Testis (tissue), 3 donors: ENCODE data around the gene ATP10B. TPM values are rescaled to one million over a fixed set of nuclear protein-coding genes. Genes with fewer than 3 reads are reported as not detected.

Experiments used
- DNase-seq: peaks from one replicate; pipeline ENCODE4 v3.0.0-alpha.2; 2019
- H3K27ac ChIP-seq, 2 donors: fragments of 200-600 bp; sonication (generic); one replicate each; pipeline ENCODE4 v1.5.1; 2019
- H3K27me3 ChIP-seq: fragments of 200-600 bp; sonication (generic); one replicate; pipeline ENCODE4 v1.5.1; 2019
- H3K36me3 ChIP-seq: fragments of 200-600 bp; sonication (generic); one replicate; pipeline ENCODE4 v1.5.1; 2017; ENCODE audit warnings: low read depth; ENCODE audit errors: missing control alignments
- H3K4me1 ChIP-seq: fragments of 200-600 bp; sonication (generic); one replicate; pipeline ENCODE4 v1.5.1; 2019
- H3K4me3 ChIP-seq, 2 donors: fragments of 200-600 bp; sonication (generic); one replicate each; pipeline ENCODE4 v1.5.1; 2017 to 2019
- H3K9me3 ChIP-seq: fragments of 200-600 bp; sonication (generic); one replicate; pipeline ENCODE4 v1.5.1; 2017
- POLR2A ChIP-seq: fragments of 450-650 bp; IDR thresholded peaks from one replicate; pipeline ENCODE4 v1.6.1; 2017; ENCODE audit warnings: antibody characterized with exemption, mild to moderate bottlenecking, moderate library complexity
- WGBS, 2 donors: methylation state at CpG; one replicate each; pipeline ENCODE4 v1.1.5; 2018; 5-methylcytosine and 5-hydroxymethylcytosine counted together
- intact Hi-C: fragments of 100-400 bp; cut with DNase I; formaldehyde crosslinking; loops from one replicate; pipeline ENCODE4 v1.15.1; 2023; ENCODE audit warnings: low total_unique reads
- polyA plus RNA-seq: library from polyadenylated mRNA; stranded (reverse); fragments of 350-450 nt; fragmentation: Illumina TruSeq; extraction: RNeasy Lipid Tissue Mini Kit (QIAGEN cat#74804); gene quantifications from one replicate; pipeline ENCODE4 v1.2.3, GENCODE V29; 2014; ENCODE audit warnings: low read depth, low replicate concordance; ENCODE audit not compliant: insufficient read depth
- total RNA-seq, 2 donors: library from RNA; depleted of rRNA; stranded (reverse); fragments of >200 nt; gene quantifications; one replicate each; pipeline ENCODE4 v1.2.3, GENCODE V29; 2016
- TF ChIP-seq, protein P1 (sequence below), 3 experiments: fragments of 450-650 bp in 2 of 3; fragments of 200-600 bp in 1 of 3; sonication (generic) in 1 of 3; IDR thresholded peaks; one replicate each; pipeline ENCODE4 v1.5.1; 2016 to 2019; ENCODE audit warnings: antibody characterized with exemption in 3 of 3, mild to moderate bottlenecking in 2 of 3, moderate library complexity in 1 of 3

The ATP10B gene
- total and polyA plus RNA-seq, 3 donors from 2014 or later = 0.63 to 2.0 (median 1.9) TPM

DNA sequence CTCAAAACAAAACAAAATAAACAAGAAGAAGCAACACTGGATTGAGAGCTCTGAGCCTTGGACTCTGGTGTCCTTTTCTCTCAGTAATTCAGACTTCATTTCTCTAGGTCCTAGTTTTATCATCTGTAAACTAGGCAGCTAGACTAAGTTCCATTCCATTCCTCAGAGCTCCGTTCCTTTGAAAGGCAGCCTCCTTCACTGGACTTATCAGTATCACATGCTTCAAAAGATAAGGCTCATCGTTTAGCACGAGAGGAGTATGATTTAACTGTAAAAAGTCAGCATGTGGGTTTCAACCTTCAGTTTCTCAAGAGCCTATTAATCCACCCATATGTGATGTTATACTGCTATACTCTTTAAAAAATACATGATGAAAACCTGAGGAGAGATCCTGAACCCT lies 1.6 kb downstream of the ATP10B start:
- Histone ChIP-seq H3K36me3 (no peaks in the 10 kb centered on the region), H3K27me3 (no peaks in the 10 kb centered on the region), H3K27ac (no peak overlapping the region), H3K4me1 (no peaks in the 10 kb centered on the region), H3K4me3 (no peak overlapping the region), H3K9me3 (no peaks in the 10 kb centered on the region)
- WGBS, 2 donors = 26 to 29% methylated on average over 3 of the region's 3 CpGs
- intact Hi-C loops = no loop called here
- DNase-seq = no peak
- TF ChIP-seq, protein P1, sequence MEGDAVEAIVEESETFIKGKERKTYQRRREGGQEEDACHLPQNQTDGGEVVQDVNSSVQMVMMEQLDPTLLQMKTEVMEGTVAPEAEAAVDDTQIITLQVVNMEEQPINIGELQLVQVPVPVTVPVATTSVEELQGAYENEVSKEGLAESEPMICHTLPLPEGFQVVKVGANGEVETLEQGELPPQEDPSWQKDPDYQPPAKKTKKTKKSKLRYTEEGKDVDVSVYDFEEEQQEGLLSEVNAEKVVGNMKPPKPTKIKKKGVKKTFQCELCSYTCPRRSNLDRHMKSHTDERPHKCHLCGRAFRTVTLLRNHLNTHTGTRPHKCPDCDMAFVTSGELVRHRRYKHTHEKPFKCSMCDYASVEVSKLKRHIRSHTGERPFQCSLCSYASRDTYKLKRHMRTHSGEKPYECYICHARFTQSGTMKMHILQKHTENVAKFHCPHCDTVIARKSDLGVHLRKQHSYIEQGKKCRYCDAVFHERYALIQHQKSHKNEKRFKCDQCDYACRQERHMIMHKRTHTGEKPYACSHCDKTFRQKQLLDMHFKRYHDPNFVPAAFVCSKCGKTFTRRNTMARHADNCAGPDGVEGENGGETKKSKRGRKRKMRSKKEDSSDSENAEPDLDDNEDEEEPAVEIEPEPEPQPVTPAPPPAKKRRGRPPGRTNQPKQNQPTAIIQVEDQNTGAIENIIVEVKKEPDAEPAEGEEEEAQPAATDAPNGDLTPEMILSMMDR (IDR thresholded peaks at IDR 0.05) = no peak
- TF ChIP-seq POLR2A = no peak

DNA sequence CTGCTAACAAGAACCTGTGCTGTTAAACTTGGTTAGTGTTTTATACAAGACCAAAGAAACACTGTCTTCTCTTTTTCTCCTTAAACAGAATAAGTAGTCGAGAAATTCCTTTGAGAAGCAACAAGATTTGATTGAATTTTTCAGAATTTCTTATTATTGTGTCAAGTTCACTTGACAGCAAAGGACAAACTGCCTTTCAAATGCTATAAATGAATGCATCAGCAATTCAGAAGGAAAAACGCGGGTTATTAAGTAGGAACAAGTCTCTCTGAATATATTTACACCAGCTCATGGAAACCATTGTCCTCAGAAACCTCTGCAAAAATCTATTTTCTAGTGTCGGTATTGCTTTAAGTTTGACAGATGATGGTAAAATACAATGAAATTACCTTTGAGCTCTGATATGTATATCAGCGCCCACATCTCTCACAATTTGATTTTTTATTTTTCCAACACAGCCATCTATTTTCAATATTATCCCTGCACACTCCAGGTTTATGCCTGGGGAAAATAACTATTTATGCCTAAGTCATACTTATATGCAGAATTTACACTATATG lies 4.4 kb downstream of the ATP10B start:
- H3K4me1 ChIP-seq = no peaks in the 10 kb centered on the region
- no peak for DNase-seq
- H3K27ac ChIP-seq = no peak overlapping the region
- no peak for TF ChIP-seq POLR2A
- TF ChIP-seq, protein P1 (IDR thresholded peaks at IDR 0.05) = no peak
- intact Hi-C loops = no loop called here
- no peak overlapping the region for H3K4me3 ChIP-seq
- H3K36me3 ChIP-seq = no peaks in the 10 kb centered on the region
- no peaks in the 10 kb centered on the region for H3K27me3 ChIP-seq
- 87 to 89% methylated on average over 5 of the region's 5 CpGs for WGBS, 2 donors
- H3K9me3 ChIP-seq = no peaks in the 10 kb centered on the region

DNA sequence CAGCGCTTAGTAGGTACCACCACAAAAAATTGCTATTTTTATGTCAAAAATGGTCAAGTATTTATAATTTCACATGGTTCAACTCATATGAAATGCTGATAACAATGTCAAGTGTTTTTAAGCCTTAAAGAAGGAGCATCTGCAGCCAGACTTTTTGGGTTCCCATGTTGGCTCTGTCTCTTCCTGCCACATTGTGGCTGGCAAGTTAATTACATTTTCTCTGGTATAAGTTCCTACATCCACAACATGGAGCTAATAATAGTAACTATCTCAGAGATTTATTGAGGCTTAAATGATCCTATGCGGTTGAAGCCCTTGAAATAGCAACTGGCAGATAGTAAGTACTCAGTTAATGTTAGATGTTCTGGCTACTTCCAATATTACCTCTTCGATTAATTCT lies 5.4 kb downstream of the ATP10B start:
- WGBS, 2 donors = 70 to 73% methylated on average over 3 of the region's 3 CpGs
- H3K4me1 ChIP-seq = no peaks in the 10 kb centered on the region
- DNase-seq = no peak
- TF ChIP-seq, protein P1 (IDR thresholded peaks at IDR 0.05) = no peak
- no peak for TF ChIP-seq POLR2A
- no peaks in the 10 kb centered on the region for H3K9me3 ChIP-seq
- intact Hi-C loops = no loop called here
- no peaks in the 10 kb centered on the region for H3K27me3 ChIP-seq
- H3K27ac ChIP-seq = no peak overlapping the region
- no peak overlapping the region for H3K4me3 ChIP-seq
- H3K36me3 ChIP-seq = no peaks in the 10 kb centered on the region

DNA sequence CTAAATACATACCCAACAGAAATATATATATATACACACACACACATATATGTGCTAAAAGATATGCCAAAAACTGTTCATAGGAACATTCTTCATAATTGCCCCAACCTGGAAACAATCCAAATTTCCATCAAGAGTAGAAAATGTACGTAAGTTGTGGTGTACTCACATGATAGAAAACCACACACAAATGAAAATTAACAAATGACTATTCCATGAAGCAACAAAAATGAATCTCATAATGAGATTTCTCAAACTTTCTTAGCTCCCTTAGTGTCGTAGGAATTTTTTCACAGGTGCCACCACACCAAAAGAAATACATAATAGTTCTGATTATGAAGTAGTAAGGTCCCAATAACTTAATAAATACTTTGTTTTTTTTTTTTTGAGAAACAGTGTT lies 7.8 kb downstream of the ATP10B start:
- 81 to 92% methylated on average over 2 of the region's 2 CpGs for WGBS, 2 donors

DNA sequence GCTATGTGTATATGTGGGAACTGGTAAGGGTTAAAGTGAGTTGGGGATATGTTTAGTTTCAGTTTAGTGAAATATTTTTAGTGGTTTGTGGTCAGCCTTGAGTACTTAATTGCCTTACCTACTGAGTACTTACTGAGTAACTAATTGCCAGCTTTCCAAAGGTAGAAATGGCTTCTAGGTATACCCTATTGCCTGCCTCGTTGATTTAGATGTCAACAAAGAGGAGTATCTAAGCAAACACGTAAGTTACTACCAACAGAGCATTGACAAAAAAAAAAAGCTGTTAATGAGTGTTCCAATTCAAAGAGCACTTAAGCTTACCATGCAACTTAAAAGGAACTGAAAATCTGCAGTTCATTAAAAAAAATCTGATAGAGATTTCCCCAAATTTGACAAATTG lies 8.8 kb downstream of the ATP10B start:
- 50 to 65% methylated on average over 2 of the region's 2 CpGs for WGBS, 2 donors
- H3K9me3 ChIP-seq = no peaks in the 10 kb centered on the region
- no peaks in the 10 kb centered on the region for H3K4me1 ChIP-seq
- no peaks in the 10 kb centered on the region for H3K36me3 ChIP-seq
- H3K27ac ChIP-seq = no peak overlapping the region
- TF ChIP-seq, protein P1 (IDR thresholded peaks at IDR 0.05) = no peak
- TF ChIP-seq POLR2A = no peak
- intact Hi-C loops = no loop called here
- no peak for DNase-seq
- no peaks in the 10 kb centered on the region for H3K27me3 ChIP-seq
- no peak overlapping the region for H3K4me3 ChIP-seq

More for the DNA sequence above, 7.8 kb downstream of the ATP10B start:
- Histone ChIP-seq H3K36me3 (no peaks in the 10 kb centered on the region), H3K9me3 (no peaks in the 10 kb centered on the region), H3K27me3 (no peaks in the 10 kb centered on the region), H3K27ac (no peak overlapping the region), H3K4me3 (no peak overlapping the region), H3K4me1 (no peaks in the 10 kb centered on the region)
- TF ChIP-seq, protein P1 (IDR thresholded peaks at IDR 0.05) = no peak
- no peak for TF ChIP-seq POLR2A
- no peak for DNase-seq
- intact Hi-C loops = no loop called here
